HEK293 (cell line): ENCODE measurements around the gene GAA.

Experiments
- CTCF ChIA-PET: fragments of 350-600 bp; formaldehyde crosslinking; extraction: SDS; loops from one replicate; lab custom pipeline; 2021; ENCODE audit warnings: antibody characterized with exemption; lab: Yijun Ruan, JAX
- POLR2A ChIA-PET: fragments of 300-600 bp; formaldehyde crosslinking; extraction: SDS; loops from one replicate; lab custom pipeline; 2020; ENCODE audit warnings: antibody characterized with exemption, inconsistent platforms; lab: Yijun Ruan, JAX
- H3K27ac ChIP-seq: fragments of 200-500 bp; sonication (Bioruptor generic); 2 replicates; pipeline ENCODE4 v1.5.1; 2014; ENCODE audit warnings: low read depth, low read length, control low read depth, inconsistent platforms; ENCODE audit errors: extremely low read depth
- H3K36me3 ChIP-seq, 2 experiments: fragments of 200-500 bp in 1 of 2; sonication (Bioruptor generic) in 1 of 2; 1 replicate in 1 of 2; 2 replicates in 1 of 2; pipeline ENCODE4 v1.5.1; 2014 to 2017; ENCODE audit warnings: inconsistent platforms in 2 of 2, low read length in 2 of 2; ENCODE audit not compliant: control insufficient read depth in 2 of 2, insufficient read depth in 1 of 2
- H3K4me1 ChIP-seq: fragments of 200-500 bp; sonication (Bioruptor generic); 2 replicates; pipeline ENCODE4 v1.5.1; 2014; ENCODE audit warnings: mild to moderate bottlenecking, low read length, inconsistent platforms; ENCODE audit not compliant: control insufficient read depth, insufficient read depth
- H3K4me3 ChIP-seq: 2 replicates; pipeline ENCODE4 v1.5.1; 2011; ENCODE audit warnings: low read depth, mild to moderate bottlenecking, control low read depth, low read length, moderate library complexity
- H3K9me3 ChIP-seq: fragments of 200-500 bp; sonication (Bioruptor generic); 2 replicates; pipeline ENCODE4 v1.5.1; 2014; ENCODE audit warnings: low read depth, low read length, inconsistent platforms; ENCODE audit not compliant: control insufficient read depth, insufficient read depth
- GLI4 ChIP-seq: fragments of 450-650 bp; formaldehyde crosslinking; IDR thresholded peaks from 2 replicates; pipeline ENCODE4 v1.5.1; 2016; ENCODE audit warnings: missing biosample characterization, missing genetic modification characterization
- HOXD13 ChIP-seq: sonication (generic); formaldehyde crosslinking; IDR thresholded peaks from 2 replicates; pipeline ENCODE4 v1.8.0; 2022; ENCODE audit warnings: missing genetic modification reagents, borderline replicate concordance
- KLF1 ChIP-seq: fragments of 450-650 bp; formaldehyde crosslinking; IDR thresholded peaks from 2 replicates; pipeline ENCODE4 v1.5.1; 2016; ENCODE audit warnings: missing biosample characterization, missing genetic modification characterization
- MZF1 ChIP-seq: fragments of 450-650 bp; formaldehyde crosslinking; IDR thresholded peaks from 2 replicates; pipeline ENCODE4 v1.5.1; 2017; ENCODE audit warnings: missing biosample characterization, missing genetic modification characterization, borderline replicate concordance
- TRIM28 ChIP-seq: IDR thresholded peaks from 2 replicates; pipeline ENCODE4 v1.6.1; 2011; ENCODE audit warnings: low read length, control low read depth, borderline replicate concordance
- ZNF132 ChIP-seq: fragments of 450-650 bp; formaldehyde crosslinking; IDR thresholded peaks from 2 replicates; pipeline ENCODE4 v1.5.1; 2017; ENCODE audit warnings: missing biosample characterization, missing genetic modification characterization, borderline replicate concordance
- ZNF138 ChIP-seq: fragments of 450-650 bp; formaldehyde crosslinking; IDR thresholded peaks from 2 replicates; pipeline ENCODE4 v1.5.1; 2016; ENCODE audit warnings: missing biosample characterization, missing genetic modification characterization, borderline replicate concordance
- ZNF169 ChIP-seq: fragments of 450-650 bp; formaldehyde crosslinking; IDR thresholded peaks from 2 replicates; pipeline ENCODE4 v1.5.1; 2016; ENCODE audit warnings: missing biosample characterization, missing genetic modification characterization
- ZNF23 ChIP-seq: fragments of 450-650 bp; formaldehyde crosslinking; IDR thresholded peaks from 2 replicates; pipeline ENCODE4 v1.5.1; 2016; ENCODE audit warnings: missing biosample characterization, missing genetic modification characterization, borderline replicate concordance
- ZNF354C ChIP-seq: fragments of 450-650 bp; formaldehyde crosslinking; IDR thresholded peaks from 2 replicates; pipeline ENCODE4 v1.5.1; 2016; ENCODE audit warnings: missing biosample characterization, missing genetic modification characterization, low read depth, borderline replicate concordance
- ZNF416 ChIP-seq: fragments of 450-650 bp; formaldehyde crosslinking; IDR thresholded peaks from 2 replicates; pipeline ENCODE4 v1.5.1; 2016; ENCODE audit warnings: missing biosample characterization, missing genetic modification characterization
- ZNF473 ChIP-seq: fragments of 450-650 bp; formaldehyde crosslinking; IDR thresholded peaks from 2 replicates; pipeline ENCODE4 v1.5.1; 2017; ENCODE audit warnings: missing biosample characterization, missing genetic modification characterization
- ZNF549 ChIP-seq: fragments of 450-650 bp; IDR thresholded peaks from 2 replicates; pipeline ENCODE4 v1.5.1; 2018; ENCODE audit warnings: missing biosample characterization, missing genetic modification characterization, mild to moderate bottlenecking, inconsistent platforms, moderate library complexity
- ZNF621 ChIP-seq: fragments of 450-650 bp; formaldehyde crosslinking; IDR thresholded peaks from 2 replicates; pipeline ENCODE4 v1.5.1; 2017; ENCODE audit warnings: missing biosample characterization, missing genetic modification characterization
- ZNF660 ChIP-seq: fragments of 450-650 bp; IDR thresholded peaks from 2 replicates; pipeline ENCODE4 v1.5.1; 2018; ENCODE audit warnings: missing biosample characterization, mild to moderate bottlenecking, missing genetic modification characterization
- ZNF747 ChIP-seq: fragments of 450-650 bp; formaldehyde crosslinking; IDR thresholded peaks from 2 replicates; pipeline ENCODE4 v1.5.1; 2016; ENCODE audit warnings: missing biosample characterization, missing genetic modification characterization
- ZNF791 ChIP-seq: fragments of 450-650 bp; formaldehyde crosslinking; IDR thresholded peaks from 2 replicates; pipeline ENCODE4 v1.5.1; 2016; ENCODE audit warnings: missing biosample characterization, missing genetic modification characterization
- TF ChIP-seq, protein P1 (sequence below): fragments of 450-650 bp; formaldehyde crosslinking; IDR thresholded peaks from 2 replicates; pipeline ENCODE4 v1.5.1; 2016; ENCODE audit warnings: missing biosample characterization, missing genetic modification characterization
- TF ChIP-seq, protein P2 (sequence below): fragments of 450-650 bp; formaldehyde crosslinking; IDR thresholded peaks from 2 replicates; pipeline ENCODE4 v1.5.1; 2016; ENCODE audit warnings: missing biosample characterization, missing genetic modification characterization
- TF ChIP-seq, protein P3 (sequence below): fragments of 450-650 bp; formaldehyde crosslinking; optimal IDR thresholded peaks from 2 replicates; pipeline ENCODE3; 2016; ENCODE audit warnings: missing biosample characterization, mild to moderate bottlenecking, missing genetic modification characterization
- TF ChIP-seq, protein P4 (sequence below): fragments of 450-650 bp; formaldehyde crosslinking; IDR thresholded peaks from 2 replicates; pipeline ENCODE4 v1.5.1; 2017; ENCODE audit warnings: missing biosample characterization, missing genetic modification characterization

The GAA gene

DNA sequence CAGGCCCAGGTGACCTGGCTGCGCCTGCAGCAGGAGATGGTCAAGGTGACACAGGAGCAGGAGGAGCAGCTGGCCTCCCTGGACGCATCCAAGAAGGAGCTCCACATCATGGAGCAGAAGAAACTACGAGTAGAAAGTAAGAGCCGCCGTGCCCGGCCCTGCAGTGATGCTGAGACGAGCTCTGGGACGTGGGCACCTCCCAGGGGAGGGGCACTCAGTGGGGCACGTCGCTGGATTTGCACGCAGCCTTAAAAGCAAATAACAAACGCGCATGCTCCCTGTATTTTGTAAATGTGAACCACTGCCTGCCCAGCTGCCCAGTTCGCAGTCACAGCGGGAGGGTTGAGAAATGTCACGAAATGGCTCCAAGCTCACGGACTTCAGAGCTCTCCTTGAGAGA is 15.3 kb upstream of the GAA start:
- H3K36me3 ChIP-seq = no peaks in the 10 kb centered on the region
- H3K27ac ChIP-seq = no peak overlapping the region
- H3K4me1 ChIP-seq = no peaks in the 10 kb centered on the region
- CTCF ChIA-PET = interaction anchor here (0.6 to 4.8 kb wide), 3 partner anchors 15 to 896 kb away, joined by 3 to 27 read pairs (median 5); partner anchors contain the start of gene GAA
- H3K4me3 ChIP-seq = no peak overlapping the region
- TF ChIP-seq ZNF138 (tag by site-specific recombination) = no peak
- no peak for TF ChIP-seq ZNF23 (tag by site-specific recombination)
- TF ChIP-seq, protein P1, sequence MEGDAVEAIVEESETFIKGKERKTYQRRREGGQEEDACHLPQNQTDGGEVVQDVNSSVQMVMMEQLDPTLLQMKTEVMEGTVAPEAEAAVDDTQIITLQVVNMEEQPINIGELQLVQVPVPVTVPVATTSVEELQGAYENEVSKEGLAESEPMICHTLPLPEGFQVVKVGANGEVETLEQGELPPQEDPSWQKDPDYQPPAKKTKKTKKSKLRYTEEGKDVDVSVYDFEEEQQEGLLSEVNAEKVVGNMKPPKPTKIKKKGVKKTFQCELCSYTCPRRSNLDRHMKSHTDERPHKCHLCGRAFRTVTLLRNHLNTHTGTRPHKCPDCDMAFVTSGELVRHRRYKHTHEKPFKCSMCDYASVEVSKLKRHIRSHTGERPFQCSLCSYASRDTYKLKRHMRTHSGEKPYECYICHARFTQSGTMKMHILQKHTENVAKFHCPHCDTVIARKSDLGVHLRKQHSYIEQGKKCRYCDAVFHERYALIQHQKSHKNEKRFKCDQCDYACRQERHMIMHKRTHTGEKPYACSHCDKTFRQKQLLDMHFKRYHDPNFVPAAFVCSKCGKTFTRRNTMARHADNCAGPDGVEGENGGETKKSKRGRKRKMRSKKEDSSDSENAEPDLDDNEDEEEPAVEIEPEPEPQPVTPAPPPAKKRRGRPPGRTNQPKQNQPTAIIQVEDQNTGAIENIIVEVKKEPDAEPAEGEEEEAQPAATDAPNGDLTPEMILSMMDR (tag by site-specific recombination) = no peak
- no peak for TF ChIP-seq ZNF132 (tag by site-specific recombination)
- no peak for TF ChIP-seq MZF1 (tag by site-specific recombination)
- no peak for TF ChIP-seq ZNF747 (tag by site-specific recombination)
- TF ChIP-seq ZNF354C = no peak
- no peak for TF ChIP-seq ZNF549
- TF ChIP-seq, protein P2, sequence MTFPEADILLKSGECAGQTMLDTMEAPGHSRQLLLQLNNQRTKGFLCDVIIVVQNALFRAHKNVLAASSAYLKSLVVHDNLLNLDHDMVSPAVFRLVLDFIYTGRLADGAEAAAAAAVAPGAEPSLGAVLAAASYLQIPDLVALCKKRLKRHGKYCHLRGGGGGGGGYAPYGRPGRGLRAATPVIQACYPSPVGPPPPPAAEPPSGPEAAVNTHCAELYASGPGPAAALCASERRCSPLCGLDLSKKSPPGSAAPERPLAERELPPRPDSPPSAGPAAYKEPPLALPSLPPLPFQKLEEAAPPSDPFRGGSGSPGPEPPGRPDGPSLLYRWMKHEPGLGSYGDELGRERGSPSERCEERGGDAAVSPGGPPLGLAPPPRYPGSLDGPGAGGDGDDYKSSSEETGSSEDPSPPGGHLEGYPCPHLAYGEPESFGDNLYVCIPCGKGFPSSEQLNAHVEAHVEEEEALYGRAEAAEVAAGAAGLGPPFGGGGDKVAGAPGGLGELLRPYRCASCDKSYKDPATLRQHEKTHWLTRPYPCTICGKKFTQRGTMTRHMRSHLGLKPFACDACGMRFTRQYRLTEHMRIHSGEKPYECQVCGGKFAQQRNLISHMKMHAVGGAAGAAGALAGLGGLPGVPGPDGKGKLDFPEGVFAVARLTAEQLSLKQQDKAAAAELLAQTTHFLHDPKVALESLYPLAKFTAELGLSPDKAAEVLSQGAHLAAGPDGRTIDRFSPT (tag by site-specific recombination) = no peak
- TF ChIP-seq TRIM28 = no peak
- TF ChIP-seq KLF1 (tag by site-specific recombination) = no peak
- no peak for TF ChIP-seq ZNF791 (tag by site-specific recombination)
- TF ChIP-seq ZNF473 (tag by site-specific recombination) = no peak
- TF ChIP-seq, all 188 proteins: peak for 0
- POLR2A ChIA-PET = no interaction called here
- no peaks in the 10 kb centered on the region for H3K9me3 ChIP-seq

DNA sequence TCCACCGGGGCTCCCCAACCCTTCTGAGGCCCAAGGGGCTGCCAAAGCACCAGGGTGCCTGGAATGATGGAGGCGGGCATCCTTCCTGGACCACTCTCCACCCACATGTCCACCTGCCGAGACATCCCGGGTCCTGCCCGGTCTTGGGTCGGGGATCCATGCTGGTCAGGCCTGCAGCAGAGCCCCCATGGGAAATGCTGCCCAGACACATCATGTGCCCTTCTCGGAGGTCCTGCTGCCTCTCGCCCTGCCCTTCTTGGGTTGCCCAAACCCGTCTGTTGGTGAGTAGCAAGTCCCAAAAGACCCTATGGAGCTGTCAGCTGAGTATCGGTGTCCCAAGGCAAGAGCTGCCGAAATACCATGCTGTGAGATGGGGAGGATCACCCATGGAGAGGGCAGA is 14.8 kb upstream of the GAA start:
- H3K4me1 ChIP-seq = 0 out of 2 replicates have a peak, but pooled peaks cover 2% of the 10 kb centered on the region
- TF ChIP-seq GLI4 (no peak), ZNF416 (tag by site-specific recombination) (no peak), ZNF169 (tag by site-specific recombination) (no peak), ZNF660 (no peak), ZNF621 (tag by site-specific recombination) (no peak), HOXD13 (CRISPR knock-in tag) (no peak)
- TF ChIP-seq, protein P3, sequence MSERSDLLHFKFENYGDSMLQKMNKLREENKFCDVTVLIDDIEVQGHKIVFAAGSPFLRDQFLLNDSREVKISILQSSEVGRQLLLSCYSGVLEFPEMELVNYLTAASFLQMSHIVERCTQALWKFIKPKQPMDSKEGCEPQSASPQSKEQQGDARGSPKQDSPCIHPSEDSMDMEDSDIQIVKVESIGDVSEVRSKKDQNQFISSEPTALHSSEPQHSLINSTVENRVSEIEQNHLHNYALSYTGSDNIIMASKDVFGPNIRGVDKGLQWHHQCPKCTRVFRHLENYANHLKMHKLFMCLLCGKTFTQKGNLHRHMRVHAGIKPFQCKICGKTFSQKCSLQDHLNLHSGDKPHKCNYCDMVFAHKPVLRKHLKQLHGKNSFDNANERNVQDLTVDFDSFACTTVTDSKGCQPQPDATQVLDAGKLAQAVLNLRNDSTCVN = no peak
- TF ChIP-seq, protein P4, sequence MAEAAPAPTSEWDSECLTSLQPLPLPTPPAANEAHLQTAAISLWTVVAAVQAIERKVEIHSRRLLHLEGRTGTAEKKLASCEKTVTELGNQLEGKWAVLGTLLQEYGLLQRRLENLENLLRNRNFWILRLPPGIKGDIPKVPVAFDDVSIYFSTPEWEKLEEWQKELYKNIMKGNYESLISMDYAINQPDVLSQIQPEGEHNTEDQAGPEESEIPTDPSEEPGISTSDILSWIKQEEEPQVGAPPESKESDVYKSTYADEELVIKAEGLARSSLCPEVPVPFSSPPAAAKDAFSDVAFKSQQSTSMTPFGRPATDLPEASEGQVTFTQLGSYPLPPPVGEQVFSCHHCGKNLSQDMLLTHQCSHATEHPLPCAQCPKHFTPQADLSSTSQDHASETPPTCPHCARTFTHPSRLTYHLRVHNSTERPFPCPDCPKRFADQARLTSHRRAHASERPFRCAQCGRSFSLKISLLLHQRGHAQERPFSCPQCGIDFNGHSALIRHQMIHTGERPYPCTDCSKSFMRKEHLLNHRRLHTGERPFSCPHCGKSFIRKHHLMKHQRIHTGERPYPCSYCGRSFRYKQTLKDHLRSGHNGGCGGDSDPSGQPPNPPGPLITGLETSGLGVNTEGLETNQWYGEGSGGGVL = no peak
- TF ChIP-seq, all 188 proteins: peak for 0
- H3K27ac ChIP-seq = no peak overlapping the region
- ChIA-PET POLR2A (interaction anchor here (2.9 kb wide), 1 partner anchor 15 kb away, joined by 11 read pairs; the partner anchor contains the start of gene GAA), CTCF (interaction anchor here (0.7 to 4.8 kb wide), 4 partner anchors 9 to 81 kb away, joined by 3 to 27 read pairs (median 14); partner anchors contain the start of gene GAA)
- no peak overlapping the region for H3K4me3 ChIP-seq
- H3K9me3 ChIP-seq = no peaks in the 10 kb centered on the region
- no peaks in the 10 kb centered on the region for H3K36me3 ChIP-seq
